ENCODE measurements around the gene TMEM51. TPM values are rescaled to one million over a fixed set of nuclear protein-coding genes. Genes with fewer than 3 reads are reported as not detected.

The TMEM51 gene
- total and polyA plus RNA-seq, 9 of the 15 experiments (the other 6 are each of a cell fraction or from before 2014, with no cell fraction given) = 0.06 to 1.4 (median 0.58) TPM

DNA sequence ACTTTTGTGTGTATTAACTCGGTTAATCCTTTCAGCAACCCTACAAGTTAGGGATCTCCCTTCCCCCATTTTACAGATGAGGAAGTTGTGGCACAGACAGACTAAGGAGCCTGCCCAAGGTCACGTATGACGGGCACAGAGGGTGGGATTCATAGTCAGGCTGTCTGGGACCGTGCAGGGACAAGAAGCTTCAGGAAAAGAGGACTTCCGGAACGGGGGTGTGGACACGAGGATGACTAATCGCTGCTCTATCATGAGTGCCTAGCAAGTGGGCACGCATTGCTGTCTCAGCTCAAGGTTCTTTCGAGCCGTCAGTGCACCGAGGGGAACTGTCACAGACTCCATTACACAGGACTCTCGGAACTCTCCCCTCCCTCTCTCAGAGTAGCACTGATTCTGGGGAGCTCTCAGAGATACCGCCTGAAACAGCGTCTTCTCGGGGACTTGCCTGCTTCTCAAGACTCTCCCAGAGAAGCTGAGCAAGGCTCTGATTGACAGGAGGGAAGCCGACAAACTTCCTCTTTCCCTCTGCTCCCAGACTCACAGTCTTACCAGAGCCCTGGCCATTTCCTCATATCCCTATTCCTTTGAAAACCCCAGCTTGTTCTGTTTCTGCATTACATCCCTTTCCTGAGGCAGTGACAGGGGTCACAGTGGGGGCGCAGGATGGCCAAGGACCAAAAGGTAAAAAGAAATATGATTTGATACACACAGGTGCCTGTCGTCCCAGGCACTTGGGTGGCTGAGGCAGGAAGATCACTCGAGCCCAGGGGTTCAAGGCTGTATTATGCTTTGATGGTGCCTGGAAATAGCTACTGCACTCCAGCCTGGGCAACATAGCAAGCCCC lies 107.8 kb downstream of the TMEM51 start (continued):
- TF ChIP-seq, protein P1, sequence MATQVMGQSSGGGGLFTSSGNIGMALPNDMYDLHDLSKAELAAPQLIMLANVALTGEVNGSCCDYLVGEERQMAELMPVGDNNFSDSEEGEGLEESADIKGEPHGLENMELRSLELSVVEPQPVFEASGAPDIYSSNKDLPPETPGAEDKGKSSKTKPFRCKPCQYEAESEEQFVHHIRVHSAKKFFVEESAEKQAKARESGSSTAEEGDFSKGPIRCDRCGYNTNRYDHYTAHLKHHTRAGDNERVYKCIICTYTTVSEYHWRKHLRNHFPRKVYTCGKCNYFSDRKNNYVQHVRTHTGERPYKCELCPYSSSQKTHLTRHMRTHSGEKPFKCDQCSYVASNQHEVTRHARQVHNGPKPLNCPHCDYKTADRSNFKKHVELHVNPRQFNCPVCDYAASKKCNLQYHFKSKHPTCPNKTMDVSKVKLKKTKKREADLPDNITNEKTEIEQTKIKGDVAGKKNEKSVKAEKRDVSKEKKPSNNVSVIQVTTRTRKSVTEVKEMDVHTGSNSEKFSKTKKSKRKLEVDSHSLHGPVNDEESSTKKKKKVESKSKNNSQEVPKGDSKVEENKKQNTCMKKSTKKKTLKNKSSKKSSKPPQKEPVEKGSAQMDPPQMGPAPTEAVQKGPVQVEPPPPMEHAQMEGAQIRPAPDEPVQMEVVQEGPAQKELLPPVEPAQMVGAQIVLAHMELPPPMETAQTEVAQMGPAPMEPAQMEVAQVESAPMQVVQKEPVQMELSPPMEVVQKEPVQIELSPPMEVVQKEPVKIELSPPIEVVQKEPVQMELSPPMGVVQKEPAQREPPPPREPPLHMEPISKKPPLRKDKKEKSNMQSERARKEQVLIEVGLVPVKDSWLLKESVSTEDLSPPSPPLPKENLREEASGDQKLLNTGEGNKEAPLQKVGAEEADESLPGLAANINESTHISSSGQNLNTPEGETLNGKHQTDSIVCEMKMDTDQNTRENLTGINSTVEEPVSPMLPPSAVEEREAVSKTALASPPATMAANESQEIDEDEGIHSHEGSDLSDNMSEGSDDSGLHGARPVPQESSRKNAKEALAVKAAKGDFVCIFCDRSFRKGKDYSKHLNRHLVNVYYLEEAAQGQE (IDR thresholded peaks at IDR 0.05; ENCODE audit: borderline replicate concordance) = no peak
- TF ChIP-seq, protein P1 (CRISPR knock-in tag; IDR thresholded peaks at IDR 0.05; ENCODE audit: low read depth) = no peak
- TF ChIP-seq, protein P2, sequence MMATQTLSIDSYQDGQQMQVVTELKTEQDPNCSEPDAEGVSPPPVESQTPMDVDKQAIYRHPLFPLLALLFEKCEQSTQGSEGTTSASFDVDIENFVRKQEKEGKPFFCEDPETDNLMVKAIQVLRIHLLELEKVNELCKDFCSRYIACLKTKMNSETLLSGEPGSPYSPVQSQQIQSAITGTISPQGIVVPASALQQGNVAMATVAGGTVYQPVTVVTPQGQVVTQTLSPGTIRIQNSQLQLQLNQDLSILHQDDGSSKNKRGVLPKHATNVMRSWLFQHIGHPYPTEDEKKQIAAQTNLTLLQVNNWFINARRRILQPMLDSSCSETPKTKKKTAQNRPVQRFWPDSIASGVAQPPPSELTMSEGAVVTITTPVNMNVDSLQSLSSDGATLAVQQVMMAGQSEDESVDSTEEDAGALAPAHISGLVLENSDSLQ (IDR thresholded peaks at IDR 0.05) = peak; percentile 97
- TF ChIP-seq MXI1 (IDR thresholded peaks at IDR 0.05; ENCODE audit: low read depth, low read length) (no peak), EGR1 (conservative IDR thresholded peaks at IDR 0.05) (peak; percentile 30; the same call in 1 of the 2 replicates), ELF1 (tag; IDR thresholded peaks at IDR 0.05) (peak; percentile 71), RBM39 (optimal IDR thresholded peaks at IDR 0.05; ENCODE audit: low read depth, low read length) (no peak), FOSL1 (tag; conservative IDR thresholded peaks at IDR 0.05) (peak; percentile 76; the same call in 1 of the 2 replicates)
- TF ChIP-seq, protein P3, sequence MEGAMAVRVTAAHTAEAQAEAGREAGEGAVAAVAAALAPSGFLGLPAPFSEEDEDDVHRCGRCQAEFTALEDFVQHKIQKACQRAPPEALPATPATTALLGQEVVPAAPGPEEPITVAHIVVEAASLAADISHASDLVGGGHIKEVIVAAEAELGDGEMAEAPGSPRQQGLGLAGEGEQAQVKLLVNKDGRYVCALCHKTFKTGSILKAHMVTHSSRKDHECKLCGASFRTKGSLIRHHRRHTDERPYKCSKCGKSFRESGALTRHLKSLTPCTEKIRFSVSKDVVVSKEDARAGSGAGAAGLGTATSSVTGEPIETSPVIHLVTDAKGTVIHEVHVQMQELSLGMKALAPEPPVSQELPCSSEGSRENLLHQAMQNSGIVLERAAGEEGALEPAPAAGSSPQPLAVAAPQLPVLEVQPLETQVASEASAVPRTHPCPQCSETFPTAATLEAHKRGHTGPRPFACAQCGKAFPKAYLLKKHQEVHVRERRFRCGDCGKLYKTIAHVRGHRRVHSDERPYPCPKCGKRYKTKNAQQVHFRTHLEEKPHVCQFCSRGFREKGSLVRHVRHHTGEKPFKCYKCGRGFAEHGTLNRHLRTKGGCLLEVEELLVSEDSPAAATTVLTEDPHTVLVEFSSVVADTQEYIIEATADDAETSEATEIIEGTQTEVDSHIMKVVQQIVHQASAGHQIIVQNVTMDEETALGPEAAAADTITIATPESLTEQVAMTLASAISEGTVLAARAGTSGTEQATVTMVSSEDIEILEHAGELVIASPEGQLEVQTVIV (CRISPR knock-in tag; IDR thresholded peaks at IDR 0.05; ENCODE audit: borderline replicate concordance) = 0 out of 2 replicates have a peak, but pooled peaks have one; percentile 47
